GM19468 (cell line): Measurements from ENCODE around the gene DENND4A.
"Not testable (repeated sequence)": the region's sequence is repeated elsewhere in the genome, so short reads cannot be mapped to it uniquely, and the experiment has no call there.

Source experiments
- ATAC-seq: cut with Tn5 transposase; IDR thresholded peaks from one replicate; pipeline ENCODE4 v1.9.1; 2021; ENCODE audit warnings: mild to moderate bottlenecking, moderate library complexity, moderate number of reproducible peaks; ENCODE audit not compliant: unreplicated experiment; ENCODE audit errors: extremely low read depth

The DENND4A gene

GRCh38 chr15:65791335-65792137 lies 557 bp downstream of the DENND4A start:
- ATAC-seq, result no peak

GRCh38 chr15:65790694-65791334 lies 1.3 kb downstream of the DENND4A start:
- ATAC-seq, result no peak

- no peak for ATAC-seq
Measured at GRCh38 chr15:65789759-65790425, 2.2 kb downstream of the DENND4A start.

- ATAC-seq, result no peak
Measured at GRCh38 chr15:65789105-65789504, 3.0 kb downstream of the DENND4A start.

GRCh38 chr15:65787260-65787659 lies 4.8 kb downstream of the DENND4A start:
- ATAC-seq, result no peak

GRCh38 chr15:65785151-65785550 lies 6.9 kb downstream of the DENND4A start:
- no peak for ATAC-seq

- ATAC-seq, result no peak
Measured at GRCh38 chr15:65783872-65784271, 8.2 kb downstream of the DENND4A start.

- no peak for ATAC-seq
Measured at GRCh38 chr15:65782096-65782495, 10.0 kb downstream of the DENND4A start.

GRCh38 chr15:65778701-65779100 lies 13.4 kb downstream of the DENND4A start:
- ATAC-seq, result not testable (repeated sequence)

- ATAC-seq, result no peak
Measured at GRCh38 chr15:65778269-65778668, 13.8 kb downstream of the DENND4A start.

- no peak for ATAC-seq
Measured at GRCh38 chr15:65777843-65778242, 14.2 kb downstream of the DENND4A start.

GRCh38 chr15:65777053-65777452 lies 15.0 kb downstream of the DENND4A start:
- ATAC-seq, result no peak

- ATAC-seq, result no peak
Measured at GRCh38 chr15:65773386-65774111, 18.5 kb downstream of the DENND4A start.

- no peak for ATAC-seq
Measured at GRCh38 chr15:65772930-65773329, 19.2 kb downstream of the DENND4A start.

- ATAC-seq, result no peak
Measured at GRCh38 chr15:65771870-65772269, 20.2 kb downstream of the DENND4A start.

- ATAC-seq, result no peak
Measured at GRCh38 chr15:65769482-65769881, 22.6 kb downstream of the DENND4A start.

- no peak for ATAC-seq
Measured at GRCh38 chr15:65767895-65768294, 24.2 kb downstream of the DENND4A start.

GRCh38 chr15:65767264-65767595 lies 24.9 kb downstream of the DENND4A start:
- no peak for ATAC-seq

GRCh38 chr15:65766422-65767263 lies 25.4 kb downstream of the DENND4A start:
- no peak for ATAC-seq

GRCh38 chr15:65765106-65765505 lies 27.0 kb downstream of the DENND4A start:
- no peak for ATAC-seq
